ENCODE data around the gene FAM25G. TPM values are rescaled to one million over a fixed set of nuclear protein-coding genes. Genes with fewer than 3 reads are reported as not detected.
A peak's percentile ranks its signal among the peaks of the same experiment; 100 is the strongest.

FAM25G gene
- total RNA-seq, 1 donor from 2014 or later: not detected

DNA sequence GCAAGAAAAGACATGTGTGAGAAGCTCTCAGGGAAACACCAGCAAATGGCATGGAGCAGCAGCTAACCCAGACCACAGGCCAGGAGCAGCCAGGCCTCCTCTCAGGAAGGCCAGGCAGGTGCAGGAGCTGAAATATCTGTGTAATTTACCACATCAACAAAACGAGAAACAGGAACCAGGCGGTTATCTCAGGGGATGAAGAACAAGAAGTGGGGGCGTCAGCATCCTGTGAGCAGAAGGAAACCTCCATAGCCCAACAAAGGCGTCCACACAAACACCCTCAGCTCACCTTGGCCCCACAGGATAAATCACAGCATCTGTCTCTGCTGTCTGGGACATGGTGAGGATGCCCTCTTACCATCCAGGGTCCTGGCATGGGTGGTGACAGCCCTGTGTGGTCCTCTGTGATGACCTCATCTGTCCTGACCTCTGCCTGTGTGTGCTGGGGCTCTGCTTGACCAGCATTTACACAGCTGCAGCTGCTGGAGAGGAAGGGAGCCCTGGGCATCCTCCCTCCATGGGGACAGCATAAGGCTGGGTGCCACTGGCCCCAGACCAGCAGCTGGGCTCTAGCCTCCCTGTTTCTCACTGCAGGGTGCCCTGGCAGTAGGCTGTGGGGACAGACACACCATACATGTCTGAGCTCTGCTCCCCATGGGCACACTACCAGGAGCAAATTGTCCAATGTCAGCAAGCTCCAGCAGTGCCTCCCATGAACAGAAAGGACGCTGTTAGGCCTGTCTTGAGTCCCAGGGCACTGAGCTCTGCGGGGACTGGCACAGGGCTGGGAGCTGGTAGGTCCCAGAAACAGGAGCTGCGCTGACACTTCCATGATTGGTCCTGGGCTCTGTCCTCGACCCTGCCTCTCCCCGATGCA, 42.2 kb downstream of the FAM25G start:
- no peak for DNase-seq (ENCODE audit: low read depth in 2 of 2)

DNA sequence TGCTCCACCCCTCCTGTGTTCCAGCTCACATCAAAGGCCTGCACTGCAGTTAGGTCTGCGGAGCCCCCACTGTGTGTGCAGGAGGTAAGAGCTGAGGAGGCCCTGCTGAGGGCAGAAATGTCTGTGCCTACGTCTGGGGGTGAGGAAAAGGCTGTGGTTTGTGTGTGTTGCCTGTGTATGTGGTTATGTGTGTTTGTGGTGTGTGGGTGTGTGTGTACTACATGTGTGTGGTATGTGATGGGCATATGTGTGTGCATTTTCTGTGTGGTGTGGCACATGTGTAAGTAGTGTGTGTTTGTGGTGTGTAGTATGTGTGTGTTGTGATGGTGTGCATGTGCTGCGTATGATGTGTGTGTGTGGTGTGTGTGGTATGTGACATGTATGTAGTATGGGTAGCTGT, 43.8 kb downstream of the FAM25G start:
- no peak for DNase-seq (ENCODE audit: low read depth in 2 of 2)

DNA sequence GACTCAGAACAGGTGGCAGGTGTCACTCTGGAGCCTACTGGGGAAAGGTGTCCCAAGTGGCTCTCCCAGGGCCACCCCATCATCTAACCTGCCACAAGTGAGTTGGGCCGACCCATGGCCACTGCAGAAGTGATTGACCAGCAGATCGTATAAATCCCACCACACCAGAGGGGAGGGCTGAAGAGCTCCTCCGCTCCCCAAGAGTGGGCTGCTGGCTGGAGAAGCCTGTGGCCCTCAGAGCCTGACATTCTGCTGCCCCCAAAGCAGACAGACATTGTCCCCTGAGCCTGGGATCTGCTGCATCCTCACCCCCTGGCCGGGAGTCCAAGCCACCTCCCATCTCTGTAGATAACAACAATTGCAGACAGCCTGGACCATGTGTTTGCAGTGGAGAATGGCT, 44.3 kb downstream of the FAM25G start:
- no peak for DNase-seq (ENCODE audit: low read depth in 2 of 2)

DNA sequence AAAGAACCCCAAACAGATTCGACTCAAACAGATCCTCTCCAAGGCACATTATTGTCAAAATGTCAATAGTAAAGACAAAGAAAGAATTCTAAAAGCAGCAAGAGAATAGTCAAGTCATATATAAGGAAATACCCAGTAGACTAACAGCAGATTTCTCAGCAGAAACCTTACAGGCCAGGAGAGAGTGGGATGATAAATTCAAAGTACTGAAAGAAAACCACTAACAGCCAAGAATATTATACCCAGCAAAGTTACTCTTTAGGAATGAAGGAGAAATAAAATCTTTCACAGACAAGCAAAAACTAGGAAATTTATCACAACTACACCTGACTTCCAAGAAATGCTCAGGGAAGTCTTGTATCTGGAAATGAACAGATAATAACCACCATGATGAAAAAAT, 45.8 kb downstream of the FAM25G start:
- no peak for DNase-seq (ENCODE audit: low read depth in 2 of 2)

DNA sequence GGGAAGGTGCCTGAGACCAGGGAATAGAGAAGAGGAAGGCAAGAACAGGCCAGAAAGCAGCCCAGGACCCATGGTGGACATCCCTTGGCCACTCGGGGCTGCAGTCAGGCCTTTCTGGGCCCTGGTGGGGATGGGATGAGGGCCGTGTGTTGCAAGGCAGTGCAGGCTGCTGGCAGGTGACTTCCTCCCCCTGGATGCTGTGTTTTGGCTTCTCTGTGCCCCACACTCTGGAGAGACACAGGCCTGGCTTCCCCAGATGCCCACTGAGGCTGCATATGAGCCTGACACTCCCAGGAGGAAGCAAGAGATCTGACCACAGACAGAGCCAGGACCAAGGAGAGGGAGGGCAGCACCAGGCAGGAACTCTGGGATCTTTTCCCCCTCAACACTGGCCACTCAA, 47.5 kb downstream of the FAM25G start:
- DNase-seq (ENCODE audit: low read depth in 2 of 2): no peak

DNA sequence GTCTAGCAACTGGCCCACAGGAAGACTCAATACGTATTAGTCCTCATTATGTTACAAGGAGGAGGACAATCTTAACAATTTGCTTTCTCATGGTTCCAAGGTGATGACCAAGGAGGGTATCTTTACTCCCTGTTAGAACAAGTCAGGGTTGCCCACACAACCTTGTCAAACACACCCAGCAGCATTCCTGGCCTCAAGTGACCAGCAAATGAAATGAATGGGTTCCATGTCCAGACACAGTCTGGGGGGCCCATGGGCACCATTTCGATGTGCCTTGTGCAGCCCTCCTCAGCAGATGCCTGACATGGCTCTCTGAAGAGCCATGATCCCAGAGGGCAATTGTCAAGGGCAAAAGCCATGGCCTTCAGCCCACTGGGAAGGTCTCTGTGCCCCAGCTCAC, 48.4 kb downstream of the FAM25G start:
- DNase-seq (ENCODE audit: low read depth in 2 of 2): no peak

DNA sequence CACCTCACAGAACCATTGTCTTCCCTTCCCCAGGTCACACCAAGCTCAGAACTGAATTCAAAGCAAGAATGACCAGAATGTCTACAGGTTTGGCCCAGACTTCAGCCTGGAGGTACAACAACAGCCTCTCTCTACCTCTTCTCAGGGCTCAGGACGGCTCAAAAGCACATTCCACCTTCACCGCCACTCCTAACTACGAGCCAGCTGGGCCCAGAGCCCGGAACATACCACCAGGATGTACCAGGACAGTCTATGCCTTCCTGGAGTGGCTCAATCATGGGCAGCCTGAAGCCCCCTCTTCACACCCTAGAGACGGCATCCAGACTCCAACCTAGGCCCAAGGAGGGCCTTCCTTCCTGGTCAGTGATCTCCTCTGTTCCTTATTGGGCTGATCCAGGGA, 49.1 kb downstream of the FAM25G start:
- no peak for DNase-seq (ENCODE audit: low read depth in 2 of 2)

DNA sequence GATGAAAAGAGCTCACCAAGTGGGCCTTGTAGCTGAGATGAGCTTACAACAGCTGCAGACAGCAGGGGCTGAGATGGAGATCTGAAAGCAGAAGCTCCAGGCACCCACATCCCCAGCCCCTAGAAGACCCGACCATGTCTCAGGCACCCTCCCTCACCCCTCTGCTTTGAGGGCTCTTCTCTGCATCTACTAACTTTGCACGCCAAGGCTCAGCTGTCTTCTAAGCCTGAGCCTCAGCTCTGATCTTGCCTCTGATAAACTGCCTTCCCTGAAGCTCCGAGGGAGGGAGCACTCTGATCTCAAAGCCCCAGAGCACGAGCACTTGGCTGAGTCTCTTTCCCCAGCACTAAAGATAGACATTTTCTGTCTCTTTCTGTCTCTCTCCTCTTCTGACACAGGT, 49.6 kb downstream of the FAM25G start:
- DNase-seq (ENCODE audit: low read depth in 2 of 2): no peak

DNA sequence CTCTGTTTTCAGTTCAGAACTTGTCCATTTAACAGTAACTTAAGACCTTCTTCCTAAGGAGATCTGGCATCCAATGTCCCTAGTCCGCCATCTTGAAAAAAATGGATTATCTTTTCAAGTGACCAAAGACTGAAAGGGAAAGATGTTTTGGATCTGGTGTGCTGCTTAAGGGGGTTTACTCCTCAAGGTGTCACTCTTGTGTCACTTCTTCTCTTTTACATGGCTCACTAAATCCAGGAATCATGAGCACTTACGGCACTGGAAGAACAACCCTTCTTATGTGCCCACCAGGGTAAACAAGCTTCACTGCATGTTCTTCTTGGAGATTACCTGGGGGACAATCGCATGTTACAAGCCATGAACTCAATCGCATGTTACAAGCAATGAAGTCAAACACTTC, 51.3 kb downstream of the FAM25G start:
- DNase-seq (ENCODE audit: low read depth in 2 of 2): no peak

DNA sequence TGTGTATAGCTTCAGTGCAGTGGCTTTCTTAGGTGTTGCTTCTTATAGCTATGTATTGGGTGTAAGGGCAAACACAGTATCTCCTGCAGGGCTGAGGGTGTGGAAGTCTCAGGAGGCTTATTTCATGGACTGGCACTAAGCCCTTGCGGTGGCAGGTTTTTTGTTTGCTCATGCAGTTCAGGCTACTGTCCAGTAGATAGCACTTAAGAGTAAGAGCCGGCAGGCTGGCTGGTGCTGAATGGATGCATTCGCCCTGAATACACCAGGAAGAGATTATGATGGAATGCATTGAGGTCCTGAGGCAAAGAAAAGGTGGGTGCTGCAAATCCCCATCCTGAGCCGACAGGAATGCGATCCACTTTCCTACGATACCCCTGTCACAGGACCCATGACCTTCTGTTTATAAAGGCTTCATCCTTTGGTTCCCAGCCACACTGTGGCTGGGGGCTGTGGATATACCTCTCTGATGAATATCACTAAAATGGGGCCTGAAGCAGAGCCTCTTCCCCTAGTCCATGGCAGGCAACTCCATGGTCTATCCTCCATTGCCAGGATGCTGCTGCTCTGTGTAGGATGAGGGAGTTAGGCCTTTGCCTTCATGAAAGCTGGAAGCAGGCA, 52.5 kb downstream of the FAM25G start:
- DNase-seq (ENCODE audit: low read depth in 2 of 2): peak; percentile 25 to 57

Other genes with a start within 250 kb of the FAM25G start
- not detected in 2 replicates for gene GDF10, start 191.5 kb downstream of the FAM25G start, total RNA-seq
- not detected in 2 replicates for gene GDF2, start 169.2 kb downstream of the FAM25G start, total RNA-seq
- not detected in 2 replicates for gene RBP3, start 143.3 kb downstream of the FAM25G start, total RNA-seq
- 0.13 TPM in 2 replicates for gene ZNF488, start 107.4 kb downstream of the FAM25G start, total RNA-seq
- not detected in 2 replicates for gene ANXA8, start 7.6 kb downstream of the FAM25G start, total RNA-seq
- gene AGAP9, start 31.9 kb upstream of the FAM25G start, total RNA-seq: 0.64 and 1.6 TPM in 2 replicates